Activated CD4-positive, alpha-beta T cell treated with anti-CD3 and anti-CD28 coated beads, Interleukin-2, amount 10 ng/mL, durations not matched to agents 7 days and 5 days (primary cell): ENCODE results near the gene IGLL5. TPM values are rescaled to one million over a fixed set of nuclear protein-coding genes. Genes with fewer than 3 reads are reported as not detected.

Experiments used
- CTCF ChIA-PET: fragments of 350-600 bp; sonication (Branson Sonifier 250); formaldehyde crosslinking; loops from one replicate; lab custom pipeline; 2021; ENCODE audit warnings: antibody characterized with exemption; lab: Charles Lee
- POLR2A ChIA-PET: fragments of 350-600 bp; sonication (Branson Sonifier 250); formaldehyde crosslinking; loops from one replicate; lab custom pipeline; 2021; ENCODE audit warnings: antibody characterized with exemption; lab: Charles Lee
- DNase-seq: peaks from one replicate; pipeline ENCODE4 v3.0.0-alpha.2; 2020
- H3K27ac Mint-ChIP-seq: one replicate; pipeline ENCODE4 v1.8.0; 2021; ENCODE audit warnings: mild to moderate bottlenecking, moderate library complexity, mixed read lengths
- H3K27me3 Mint-ChIP-seq: one replicate; pipeline ENCODE4 v1.8.0; 2021; ENCODE audit warnings: mixed read lengths
- H3K36me3 Mint-ChIP-seq: one replicate; pipeline ENCODE4 v1.8.0; 2021; ENCODE audit warnings: low read depth, mixed read lengths
- H3K4me1 Mint-ChIP-seq: one replicate; pipeline ENCODE4 v1.8.0; 2021; ENCODE audit warnings: mixed read lengths
- H3K4me3 Mint-ChIP-seq: one replicate; pipeline ENCODE4 v1.8.0; 2021; ENCODE audit warnings: mild to moderate bottlenecking, moderate library complexity, mixed read lengths
- H3K9me3 Mint-ChIP-seq: one replicate; pipeline ENCODE4 v1.8.0; 2021; ENCODE audit warnings: mixed read lengths
- total RNA-seq, 2 experiments: library from RNA; stranded (reverse); gene quantifications; one replicate each; pipeline ENCODE4 v1.2.3, GENCODE V29; 2021

Gene IGLL5
- total RNA-seq, 2 experiments from 2014 or later: not detected

DNA sequence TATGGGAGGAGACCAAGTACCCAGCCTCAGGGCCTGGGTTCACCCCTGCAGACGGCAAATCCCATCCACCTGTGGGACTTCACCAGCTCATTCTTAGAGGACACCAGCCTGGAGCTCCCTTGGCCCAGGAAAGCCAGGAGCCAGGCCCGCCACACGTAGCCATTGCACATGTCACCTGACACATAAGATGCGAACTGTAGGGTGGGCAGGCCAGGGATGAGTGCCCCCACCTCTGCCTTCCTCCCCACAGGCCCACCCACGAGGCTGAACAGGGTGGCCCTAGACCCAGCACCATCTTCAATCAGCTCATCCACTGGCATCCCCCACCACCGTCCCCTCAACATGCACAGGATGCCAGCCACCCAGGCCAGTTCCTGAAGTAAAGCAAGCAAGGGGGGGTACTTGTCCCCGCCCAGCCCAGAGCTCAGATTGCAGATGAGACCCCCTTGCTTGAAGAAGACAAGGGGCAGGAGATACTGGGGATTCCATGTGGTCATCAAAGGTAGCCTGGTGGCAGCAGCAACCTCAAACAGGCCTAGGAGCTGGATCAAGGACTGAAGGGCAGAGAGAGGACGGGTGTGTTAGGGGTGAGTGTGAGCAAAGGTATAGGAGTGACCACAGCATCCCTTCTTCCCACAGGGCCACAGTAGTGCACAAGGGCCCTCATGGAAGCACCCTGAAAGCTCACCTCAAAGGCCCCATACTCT lies 45.6 kb downstream of the IGLL5 start:
- Mint-ChIP-seq H3K9me3 (no peaks in the 10 kb centered on the region), H3K4me3 (no peak overlapping the region), H3K27me3 (peaks cover 9% of the 10 kb centered on the region), H3K27ac (no peak overlapping the region), H3K4me1 (peaks cover 28% of the 10 kb centered on the region), H3K36me3 (no peaks in the 10 kb centered on the region)
- CTCF ChIA-PET: interaction anchor here (0.7 to 2.3 kb wide), 4 partner anchors 8 to 49 kb away, joined by 3 to 8 read pairs (median 4); no protein-coding TSS in a partner anchor
- no peak for DNase-seq
- POLR2A ChIA-PET: no interaction called here

- no peak for DNase-seq
- no peaks in the 10 kb centered on the region for H3K36me3 Mint-ChIP-seq
- H3K27ac Mint-ChIP-seq: no peak overlapping the region
- H3K4me3 Mint-ChIP-seq: no peak overlapping the region
- H3K9me3 Mint-ChIP-seq: no peaks in the 10 kb centered on the region
- POLR2A ChIA-PET: no interaction called here
- CTCF ChIA-PET: interaction anchor here (1.0 to 1.6 kb wide), 2 partner anchors 8 to 26 kb away, joined by 3 to 4 read pairs; no protein-coding TSS in a partner anchor
- H3K4me1 Mint-ChIP-seq: peaks cover 21% of the 10 kb centered on the region
- peaks cover 16% of the 10 kb centered on the region for H3K27me3 Mint-ChIP-seq
Measured at GRCh38 chr22:22933807-22934542, 46.4 kb downstream of the IGLL5 start.

DNA sequence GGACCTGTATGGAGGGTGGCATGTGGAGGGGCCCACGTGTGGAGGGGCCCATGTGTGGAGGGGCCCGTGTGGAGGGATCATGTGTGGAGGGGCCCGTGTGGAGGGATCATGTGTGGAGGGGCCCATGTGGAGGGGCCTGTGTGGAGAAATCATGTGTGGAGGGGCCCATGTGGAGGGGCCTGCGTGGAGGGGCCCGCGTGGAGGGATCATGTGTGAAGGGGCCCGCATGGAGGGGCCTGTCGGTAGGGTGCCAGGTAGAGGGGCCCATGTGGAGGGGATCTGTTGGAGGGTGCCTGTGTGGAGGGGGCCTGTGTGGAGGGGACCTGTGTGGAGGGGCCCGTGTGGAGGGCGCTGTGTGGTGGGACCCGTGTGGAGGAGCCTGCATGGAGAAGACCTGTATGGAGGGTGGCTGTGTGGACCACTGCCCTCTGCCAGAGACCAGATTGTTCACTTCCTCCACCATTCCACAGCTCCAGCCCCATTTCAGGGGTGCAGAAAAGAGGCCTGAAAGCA lies 47.0 kb downstream of the IGLL5 start:
- peaks cover 18% of the 10 kb centered on the region for H3K27me3 Mint-ChIP-seq
- ChIA-PET CTCF (no interaction called here), POLR2A (no interaction called here)

GRCh38 chr22:22935056-22935545 lies 47.5 kb downstream of the IGLL5 start:
- Mint-ChIP-seq H3K36me3 (no peaks in the 10 kb centered on the region), H3K9me3 (no peaks in the 10 kb centered on the region), H3K27ac (peak overlapping the region; percentile 73), H3K4me1 (peaks cover 11% of the 10 kb centered on the region), H3K4me3 (no peak overlapping the region), H3K27me3 (peaks cover 18% of the 10 kb centered on the region)
- POLR2A ChIA-PET: no interaction called here
- CTCF ChIA-PET: interaction anchor here (1.4 to 1.6 kb wide), 2 partner anchors 51 to 147 kb away, joined by 4 to 5 read pairs; no protein-coding TSS in a partner anchor
- DNase-seq: no peak

More for the DNA sequence above, 47.0 kb downstream of the IGLL5 start:
- Mint-ChIP-seq H3K4me1 (peaks cover 15% of the 10 kb centered on the region), H3K9me3 (no peaks in the 10 kb centered on the region), H3K4me3 (no peak overlapping the region), H3K27ac (peak overlapping the region; percentile 73), H3K36me3 (no peaks in the 10 kb centered on the region)
- DNase-seq: no peak

GRCh38 chr22:22935546-22936157 lies 48.0 kb downstream of the IGLL5 start:
- no peaks in the 10 kb centered on the region for H3K36me3 Mint-ChIP-seq
- H3K4me1 Mint-ChIP-seq: peaks cover 11% of the 10 kb centered on the region
- H3K27me3 Mint-ChIP-seq: peaks cover 18% of the 10 kb centered on the region
- no peak for DNase-seq
- POLR2A ChIA-PET: no interaction called here
- no peak overlapping the region for H3K4me3 Mint-ChIP-seq
- H3K27ac Mint-ChIP-seq: peak overlapping the region; percentile 39
- CTCF ChIA-PET: interaction anchor here (1.4 to 1.6 kb wide), 2 partner anchors 51 to 147 kb away, joined by 4 to 5 read pairs; no protein-coding TSS in a partner anchor
- H3K9me3 Mint-ChIP-seq: no peaks in the 10 kb centered on the region

GRCh38 chr22:22936180-22936914 lies 48.7 kb downstream of the IGLL5 start:
- H3K9me3 Mint-ChIP-seq: no peaks in the 10 kb centered on the region
- H3K27me3 Mint-ChIP-seq: peaks cover 18% of the 10 kb centered on the region
- ChIA-PET CTCF (interaction anchor here (1.4 to 1.6 kb wide), 2 partner anchors 52 to 148 kb away, joined by 4 to 5 read pairs; no protein-coding TSS in a partner anchor), POLR2A (no interaction called here)
- DNase-seq: no peak
- no peaks in the 10 kb centered on the region for H3K36me3 Mint-ChIP-seq
- no peak overlapping the region for H3K4me3 Mint-ChIP-seq
- H3K4me1 Mint-ChIP-seq: peaks cover 9% of the 10 kb centered on the region
- H3K27ac Mint-ChIP-seq: peak overlapping the region; percentile 39

GRCh38 chr22:22936915-22937656 lies 49.5 kb downstream of the IGLL5 start:
- H3K9me3 Mint-ChIP-seq: no peaks in the 10 kb centered on the region
- CTCF ChIA-PET: interaction anchor here (1.1 to 2.1 kb wide), 3 partner anchors 14 to 53 kb away, joined by 3 to 6 read pairs (median 5); no protein-coding TSS in a partner anchor

GRCh38 chr22:22937894-22938480 lies 50.4 kb downstream of the IGLL5 start:
- Mint-ChIP-seq H3K4me3 (no peak overlapping the region), H3K36me3 (no peaks in the 10 kb centered on the region), H3K9me3 (no peaks in the 10 kb centered on the region), H3K27me3 (peaks cover 20% of the 10 kb centered on the region), H3K4me1 (peaks cover 11% of the 10 kb centered on the region), H3K27ac (no peak overlapping the region)
- ChIA-PET CTCF (interaction anchor here (1.1 to 2.1 kb wide), 4 partner anchors 13 to 54 kb away, joined by 3 to 6 read pairs (median 5); no protein-coding TSS in a partner anchor), POLR2A (no interaction called here)
- DNase-seq: no peak

More at GRCh38 chr22:22936915-22937656, 49.5 kb downstream of the IGLL5 start:
- no peak overlapping the region for H3K27ac Mint-ChIP-seq
- no peak overlapping the region for H3K4me3 Mint-ChIP-seq
- DNase-seq: no peak
- H3K36me3 Mint-ChIP-seq: no peaks in the 10 kb centered on the region
- POLR2A ChIA-PET: no interaction called here
- peaks cover 18% of the 10 kb centered on the region for H3K27me3 Mint-ChIP-seq
- H3K4me1 Mint-ChIP-seq: peaks cover 9% of the 10 kb centered on the region

DNA sequence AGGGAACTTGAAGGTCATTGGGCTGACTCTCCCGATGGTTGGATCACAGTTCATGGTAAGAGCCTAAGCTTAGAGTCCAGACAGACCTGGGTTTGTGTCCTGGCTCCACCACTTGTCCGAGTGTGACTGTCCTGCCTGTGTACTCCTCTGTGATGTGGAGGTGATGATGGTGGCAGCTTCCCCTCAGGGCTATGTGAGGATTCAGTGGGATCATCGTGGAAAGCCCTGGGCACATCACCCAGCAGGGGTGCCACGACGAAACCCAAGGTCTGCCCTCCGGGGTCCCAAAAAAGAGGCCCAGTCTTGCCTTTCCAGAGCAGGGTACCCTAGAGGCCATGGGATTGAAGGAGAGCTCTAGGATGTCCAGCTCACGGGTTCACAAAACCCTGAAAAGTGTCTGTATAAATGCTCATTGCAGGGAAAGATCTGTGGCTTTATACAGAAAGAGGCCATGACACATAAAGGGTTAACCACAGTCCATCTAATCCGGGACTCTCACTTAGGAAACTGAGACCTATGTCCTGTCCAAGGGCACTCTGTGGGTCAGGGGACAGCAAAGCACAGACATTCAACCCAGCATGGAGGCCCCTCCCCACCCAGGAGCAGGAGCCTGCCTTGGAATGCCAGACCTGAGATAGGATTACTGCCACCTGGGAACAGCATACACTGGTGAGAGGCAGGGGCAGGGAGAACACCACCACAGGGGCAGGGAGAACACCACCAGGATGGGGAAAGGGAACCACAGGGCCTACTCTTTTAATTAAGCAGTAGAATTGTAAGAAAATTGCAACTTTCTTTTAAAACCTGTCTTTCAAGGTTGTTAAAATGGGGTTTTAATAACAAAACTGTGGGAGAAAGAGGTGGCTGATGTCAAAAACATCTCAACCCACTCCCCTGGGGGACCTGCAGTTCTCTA lies 51.3 kb downstream of the IGLL5 start:
- ChIA-PET POLR2A (no interaction called here), CTCF (interaction anchor here (1.4 to 2.1 kb wide), 3 partner anchors 12 to 54 kb away, joined by 5 to 6 read pairs (median 5); no protein-coding TSS in a partner anchor)
- peaks cover 11% of the 10 kb centered on the region for H3K4me1 Mint-ChIP-seq

DNA sequence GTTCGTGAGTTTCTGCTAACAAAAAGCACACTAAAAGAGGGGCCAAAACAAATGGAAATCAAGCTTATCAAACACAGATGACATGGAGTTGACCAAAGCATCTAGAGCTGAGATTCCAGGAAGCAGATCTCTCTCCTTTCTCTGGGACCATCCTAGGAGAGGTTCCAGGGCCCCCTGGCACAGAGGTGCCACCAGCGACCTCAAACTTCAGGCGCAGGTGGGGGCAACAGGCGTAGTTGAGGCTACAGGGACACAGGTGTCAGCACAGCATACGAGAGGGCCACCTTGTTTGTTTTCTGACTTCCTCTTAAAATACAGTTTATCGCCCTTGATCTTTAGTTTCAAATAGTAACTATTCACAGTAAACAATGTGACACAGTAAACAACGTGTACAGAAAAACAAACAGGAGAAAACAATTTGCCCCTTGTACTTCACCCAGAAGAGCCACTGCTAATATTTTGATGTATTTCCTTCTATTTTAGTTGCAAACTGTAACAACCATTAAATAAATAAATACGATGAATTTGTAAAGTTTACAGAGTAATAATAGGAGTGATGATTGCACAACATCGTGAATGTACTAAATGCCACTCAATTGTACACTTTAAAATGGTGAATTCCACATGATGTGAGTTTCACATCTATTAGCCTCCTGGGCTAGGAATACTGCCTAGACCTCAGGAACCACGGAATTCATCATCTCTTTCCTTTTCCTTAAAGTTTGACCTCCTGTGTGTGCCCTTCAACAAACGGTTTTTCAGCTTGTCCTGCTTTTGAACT lies 52.2 kb downstream of the IGLL5 start:
- ChIA-PET CTCF (interaction anchor here (1.4 kb wide), 1 partner anchor 16 kb away, joined by 5 read pairs; no protein-coding TSS in a partner anchor), POLR2A (no interaction called here)
- no peak overlapping the region for H3K27ac Mint-ChIP-seq
- no peak overlapping the region for H3K4me3 Mint-ChIP-seq
- peaks cover 20% of the 10 kb centered on the region for H3K27me3 Mint-ChIP-seq
- H3K4me1 Mint-ChIP-seq: peaks cover 10% of the 10 kb centered on the region
- no peaks in the 10 kb centered on the region for H3K36me3 Mint-ChIP-seq
- DNase-seq: no peak
- H3K9me3 Mint-ChIP-seq: no peaks in the 10 kb centered on the region

More for the DNA sequence above, 51.3 kb downstream of the IGLL5 start:
- no peaks in the 10 kb centered on the region for H3K9me3 Mint-ChIP-seq
- DNase-seq: no peak
- H3K36me3 Mint-ChIP-seq: no peaks in the 10 kb centered on the region
- H3K4me3 Mint-ChIP-seq: no peak overlapping the region
- H3K27ac Mint-ChIP-seq: no peak overlapping the region
- peaks cover 20% of the 10 kb centered on the region for H3K27me3 Mint-ChIP-seq
